MCF 10A (cell line): ENCODE results near the gene TNPO3. TPM values are rescaled to one million over a fixed set of nuclear protein-coding genes. Genes with fewer than 3 reads are reported as not detected.

Experiments
- BruUV-seq: library from RNA; stranded (reverse); fragments of 400-500 nt; replicated peaks from 2 replicates; lab custom pipeline; 2021; lab: Mats Ljungman, UMichigan
- CTCF ChIA-PET: fragments of 300-600 bp; sonication (Branson Sonifier 250); formaldehyde crosslinking; extraction: SDS; loops from one replicate; lab custom pipeline; 2021; ENCODE audit warnings: antibody characterized with exemption, inconsistent platforms; lab: Yijun Ruan, JAX
- POLR2A ChIA-PET: fragments of 300-600, 350-650 bp; sonication (Branson Sonifier 250); formaldehyde crosslinking; extraction: SDS; loops from one replicate; lab custom pipeline; 2020; ENCODE audit warnings: antibody characterized with exemption, inconsistent platforms; lab: Yijun Ruan, JAX
- DNase-seq: peaks from one replicate; pipeline ENCODE4 v3.0.0-alpha.2; 2018; ENCODE audit not compliant: unreplicated experiment
- H3K27ac Mint-ChIP-seq: one replicate; pipeline ENCODE4 v1.8.0; 2022; ENCODE audit warnings: mild to moderate bottlenecking, low read depth, mixed read lengths; ENCODE audit not compliant: unreplicated experiment
- H3K27me3 Mint-ChIP-seq: one replicate; pipeline ENCODE4 v1.8.0; 2022; ENCODE audit warnings: mixed read lengths; ENCODE audit not compliant: insufficient read depth, unreplicated experiment
- H3K36me3 Mint-ChIP-seq: one replicate; pipeline ENCODE4 v1.8.0; 2022; ENCODE audit warnings: mild to moderate bottlenecking, moderate library complexity, mixed read lengths; ENCODE audit not compliant: insufficient read depth, unreplicated experiment
- H3K4me1 Mint-ChIP-seq: one replicate; pipeline ENCODE4 v1.8.0; 2022; ENCODE audit warnings: mixed read lengths; ENCODE audit not compliant: insufficient read depth, unreplicated experiment
- H3K4me3 Mint-ChIP-seq: one replicate; pipeline ENCODE4 v1.8.0; 2022; ENCODE audit warnings: mild to moderate bottlenecking, moderate library complexity, mixed read lengths; ENCODE audit not compliant: unreplicated experiment
- H3K9me3 Mint-ChIP-seq: one replicate; pipeline ENCODE4 v1.8.0; 2022; ENCODE audit warnings: mixed read lengths; ENCODE audit not compliant: unreplicated experiment
- intact Hi-C: fragments of 100-400 bp; cut with micrococcal nuclease; formaldehyde crosslinking; loops from 2 replicates; pipeline ENCODE4 v1.14.1; 2022
- total RNA-seq: library from RNA; stranded (reverse); gene quantifications from 2 replicates; pipeline ENCODE4 v1.2.3, GENCODE V29; 2022
- TF ChIP-seq, protein P1 (sequence below): fragments of 200-600 bp; IDR thresholded peaks from one replicate; pipeline ENCODE4 v1.8.0; 2022; ENCODE audit warnings: antibody characterized with exemption, mild to moderate bottlenecking; ENCODE audit not compliant: unreplicated experiment

The TNPO3 gene
- total RNA-seq, 1 experiment from 2014 or later, result 42.3 TPM

- H3K4me1 Mint-ChIP-seq, result peaks cover 4% of the 10 kb centered on the region
- no peak overlapping the region for H3K27ac Mint-ChIP-seq
- no peaks in the 10 kb centered on the region for H3K36me3 Mint-ChIP-seq
- H3K27me3 Mint-ChIP-seq, result no peaks in the 10 kb centered on the region
- H3K9me3 Mint-ChIP-seq, result no peaks in the 10 kb centered on the region
- no peak overlapping the region for H3K4me3 Mint-ChIP-seq
- no peak for DNase-seq
- POLR2A ChIA-PET, result no interaction called here
- BruUV-seq, result no TSS peak
- TF ChIP-seq, protein P1, sequence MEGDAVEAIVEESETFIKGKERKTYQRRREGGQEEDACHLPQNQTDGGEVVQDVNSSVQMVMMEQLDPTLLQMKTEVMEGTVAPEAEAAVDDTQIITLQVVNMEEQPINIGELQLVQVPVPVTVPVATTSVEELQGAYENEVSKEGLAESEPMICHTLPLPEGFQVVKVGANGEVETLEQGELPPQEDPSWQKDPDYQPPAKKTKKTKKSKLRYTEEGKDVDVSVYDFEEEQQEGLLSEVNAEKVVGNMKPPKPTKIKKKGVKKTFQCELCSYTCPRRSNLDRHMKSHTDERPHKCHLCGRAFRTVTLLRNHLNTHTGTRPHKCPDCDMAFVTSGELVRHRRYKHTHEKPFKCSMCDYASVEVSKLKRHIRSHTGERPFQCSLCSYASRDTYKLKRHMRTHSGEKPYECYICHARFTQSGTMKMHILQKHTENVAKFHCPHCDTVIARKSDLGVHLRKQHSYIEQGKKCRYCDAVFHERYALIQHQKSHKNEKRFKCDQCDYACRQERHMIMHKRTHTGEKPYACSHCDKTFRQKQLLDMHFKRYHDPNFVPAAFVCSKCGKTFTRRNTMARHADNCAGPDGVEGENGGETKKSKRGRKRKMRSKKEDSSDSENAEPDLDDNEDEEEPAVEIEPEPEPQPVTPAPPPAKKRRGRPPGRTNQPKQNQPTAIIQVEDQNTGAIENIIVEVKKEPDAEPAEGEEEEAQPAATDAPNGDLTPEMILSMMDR, result no peak
- intact Hi-C loops, result no loop called here
- CTCF ChIA-PET, result interaction anchor here (0.6 to 1.0 kb wide), 4 partner anchors 11 to 159 kb away, joined by 3 to 4 read pairs (median 3); no protein-coding TSS in a partner anchor
These were observed 122.7 kb downstream of the TNPO3 start for GRCh38 chr7:128931965-128932861.

DNA sequence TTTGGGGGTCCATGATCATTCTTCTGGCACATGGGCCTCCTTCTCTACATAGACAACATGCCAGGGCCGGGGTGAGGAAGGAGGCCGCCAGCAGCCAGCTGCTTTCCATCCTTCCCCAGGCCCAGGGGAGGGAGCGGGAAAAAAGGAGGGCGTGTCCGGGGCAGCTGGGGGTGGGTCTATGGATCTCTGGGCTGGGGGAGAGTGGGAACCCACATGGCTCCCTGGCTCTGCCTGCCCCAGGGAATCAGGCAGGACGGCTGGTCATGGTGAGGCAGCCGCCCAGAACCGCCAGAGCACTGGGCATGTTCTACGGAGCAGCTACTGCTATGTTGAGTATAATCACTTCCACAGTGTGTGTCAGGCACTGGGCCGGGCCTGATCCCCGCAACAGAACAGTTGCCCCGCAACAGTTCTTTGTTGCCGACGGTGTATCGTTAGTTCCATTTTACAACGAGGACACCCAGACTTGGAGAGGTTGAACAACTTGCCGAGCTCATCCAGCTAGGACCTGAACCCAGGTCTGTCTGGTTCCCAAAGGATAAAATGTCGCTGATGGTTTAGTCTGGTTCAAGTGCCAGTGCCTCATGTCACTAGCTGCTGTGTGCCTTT is 123.6 kb downstream of the TNPO3 start:
- H3K9me3 Mint-ChIP-seq, result no peaks in the 10 kb centered on the region
- BruUV-seq, result no TSS peak
- no peaks in the 10 kb centered on the region for H3K4me1 Mint-ChIP-seq
- H3K36me3 Mint-ChIP-seq, result no peaks in the 10 kb centered on the region
- intact Hi-C loops, result no loop called here
- ChIA-PET CTCF (interaction anchor here (0.8 kb wide), 1 partner anchor 160 kb away, joined by 3 read pairs; no protein-coding TSS in a partner anchor), POLR2A (no interaction called here)
- no peaks in the 10 kb centered on the region for H3K27me3 Mint-ChIP-seq
- TF ChIP-seq, protein P1, result no peak
- H3K4me3 Mint-ChIP-seq, result no peak overlapping the region
- no peak for DNase-seq
- H3K27ac Mint-ChIP-seq, result no peak overlapping the region

DNA sequence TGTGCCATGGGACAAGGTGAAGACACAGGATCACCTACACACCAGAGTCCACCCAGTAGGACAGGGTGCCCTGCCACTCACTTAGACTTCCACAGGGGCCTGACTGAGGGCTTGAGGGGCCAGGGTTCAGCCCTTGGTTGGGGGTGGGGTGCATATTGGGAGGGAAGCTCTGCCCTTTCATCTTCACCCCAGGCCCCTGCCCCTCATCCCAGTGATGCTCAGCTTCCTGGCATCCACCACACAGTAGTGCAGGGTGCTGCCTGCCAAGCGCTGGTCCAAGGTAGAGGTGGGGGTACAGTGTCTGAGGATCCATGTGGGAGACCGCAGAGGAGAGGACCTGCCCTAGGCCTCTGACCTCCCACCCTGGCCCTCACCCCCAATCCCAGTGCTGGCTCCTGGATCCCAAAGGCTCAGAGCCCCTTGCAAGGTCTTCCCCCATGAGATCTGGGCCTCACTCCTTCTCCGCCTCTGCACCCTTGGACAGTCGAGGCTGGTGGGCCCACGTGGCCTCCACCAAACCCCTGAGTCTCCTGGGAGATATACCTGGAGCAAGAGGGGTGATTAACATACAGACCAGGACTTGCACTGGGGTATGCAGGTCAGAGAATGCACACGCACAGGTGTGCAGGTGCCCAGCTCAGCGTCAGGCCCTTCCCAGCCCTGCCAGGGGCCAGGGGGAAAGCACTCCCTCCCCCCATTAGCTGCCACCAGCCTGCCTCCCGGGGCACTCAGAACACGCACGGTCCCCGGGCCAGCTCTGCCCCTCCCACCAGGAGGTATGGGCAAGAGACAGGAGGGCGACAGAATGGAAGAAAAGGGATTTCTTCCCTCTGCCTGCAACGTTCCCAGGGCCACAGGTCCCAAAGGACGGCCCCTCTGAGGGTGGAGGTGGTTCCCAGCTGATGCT is 125.8 kb downstream of the TNPO3 start:
- Mint-ChIP-seq H3K9me3 (no peaks in the 10 kb centered on the region), H3K4me1 (no peaks in the 10 kb centered on the region), H3K36me3 (no peaks in the 10 kb centered on the region), H3K27ac (no peak overlapping the region), H3K4me3 (no peak overlapping the region), H3K27me3 (peaks cover 4% of the 10 kb centered on the region)
- BruUV-seq, result no TSS peak
- TF ChIP-seq, protein P1, result no peak
- DNase-seq, result no peak
- ChIA-PET CTCF (interaction anchor here (0.7 kb wide), 1 partner anchor 15 kb away, joined by 3 read pairs; no protein-coding TSS in a partner anchor), POLR2A (no interaction called here)
- intact Hi-C loops, result no loop called here
